ENCODE data around the gene C14orf93. TPM values are rescaled to one million over a fixed set of nuclear protein-coding genes. Genes with fewer than 3 reads are reported as not detected.

C14orf93 gene
- total and polyA plus RNA-seq, 9 of the 15 experiments (the other 6 are each of a cell fraction or from before 2014, with no cell fraction given): 2.2 to 22.4 (median 16.1) TPM

DNA sequence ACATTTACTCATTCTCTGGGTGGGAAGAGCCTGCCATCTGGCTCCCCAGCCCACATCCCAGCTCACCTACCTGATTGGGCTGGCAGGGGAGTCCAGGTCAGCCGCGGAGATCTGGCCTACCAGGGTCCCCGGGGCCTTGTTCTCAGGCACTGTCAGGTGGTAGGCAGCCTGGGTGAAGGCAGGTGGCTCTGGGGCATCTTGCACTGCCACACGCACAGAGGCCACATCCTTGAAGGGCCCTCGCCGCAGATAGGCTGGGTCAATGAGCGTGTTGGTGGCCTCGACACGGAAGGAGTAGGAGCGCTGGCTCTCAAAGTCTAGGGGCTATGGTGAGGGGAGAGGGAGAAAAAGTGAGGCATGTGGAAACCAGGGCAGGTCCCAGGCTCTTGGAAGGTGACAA, 43.5 kb upstream of the C14orf93 start (continued):
- TF ChIP-seq, protein P1, sequence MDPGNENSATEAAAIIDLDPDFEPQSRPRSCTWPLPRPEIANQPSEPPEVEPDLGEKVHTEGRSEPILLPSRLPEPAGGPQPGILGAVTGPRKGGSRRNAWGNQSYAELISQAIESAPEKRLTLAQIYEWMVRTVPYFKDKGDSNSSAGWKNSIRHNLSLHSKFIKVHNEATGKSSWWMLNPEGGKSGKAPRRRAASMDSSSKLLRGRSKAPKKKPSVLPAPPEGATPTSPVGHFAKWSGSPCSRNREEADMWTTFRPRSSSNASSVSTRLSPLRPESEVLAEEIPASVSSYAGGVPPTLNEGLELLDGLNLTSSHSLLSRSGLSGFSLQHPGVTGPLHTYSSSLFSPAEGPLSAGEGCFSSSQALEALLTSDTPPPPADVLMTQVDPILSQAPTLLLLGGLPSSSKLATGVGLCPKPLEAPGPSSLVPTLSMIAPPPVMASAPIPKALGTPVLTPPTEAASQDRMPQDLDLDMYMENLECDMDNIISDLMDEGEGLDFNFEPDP (CRISPR knock-in tag; IDR thresholded peaks at IDR 0.05): no peak
- no peak for TF ChIP-seq BRD9 (IDR thresholded peaks at IDR 0.05; ENCODE audit: low read depth, partially characterized antibody)

DNA sequence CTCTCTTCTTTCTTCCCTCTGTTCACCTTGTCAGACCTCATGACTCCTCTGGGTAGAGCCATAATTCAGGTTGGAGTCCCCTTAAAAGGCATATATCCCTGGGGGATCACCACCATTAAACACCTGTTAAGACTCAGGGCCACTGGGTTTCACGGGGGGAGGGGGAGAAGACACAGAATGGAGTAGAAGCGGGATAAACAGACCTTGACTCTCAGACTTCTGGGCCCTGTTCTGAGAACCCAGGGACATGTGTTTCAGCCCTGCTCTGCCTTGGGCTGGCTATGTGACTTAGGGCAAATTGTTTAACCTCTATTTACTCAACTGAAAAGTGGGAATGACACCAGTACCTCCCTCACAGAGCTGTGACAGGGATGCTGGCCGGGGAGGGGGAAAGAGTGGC, 42.7 kb upstream of the C14orf93 start:
- DNase-seq (ENCODE audit: extremely low read depth in 1 of 4, low spot score in 3 of 4) (no peak), FAIRE-seq (peak; percentile 42), ATAC-seq (no peak)
- intact Hi-C loops (cut with micrococcal nuclease): loop anchor here (1.0 kb wide), 1 partner anchor 58 kb away; no protein-coding TSS in a partner anchor
- CTCF ChIA-PET (ENCODE audit: low intra/inter-chr PET ratio): interaction anchor here (1.8 to 9.2 kb wide), 3 partner anchors 57 to 79 kb away, joined by 11 to 141 read pairs (median 45); no protein-coding TSS in a partner anchor
- Histone ChIP-seq H4K20me1 (replicated peaks; ENCODE audit: control insufficient read depth, insufficient read depth, low read length) (no peaks in the 10 kb centered on the region), H3K9me1 (ENCODE audit: control insufficient read depth, insufficient read depth, low read length) (no peaks in the 10 kb centered on the region), H3K27me3 (ENCODE audit: control insufficient read depth in 2 of 2, insufficient read depth in 2 of 2, low read length in 2 of 2) (no peaks in the 10 kb centered on the region), H3K27ac (ENCODE audit: extremely low read depth, low read depth, low read length) (no peak overlapping the region), H3K9ac (ENCODE audit: insufficient read depth in 1 of 2, low read depth in 2 of 2, low read length in 2 of 2) (no peak overlapping the region), H3K79me2 (ENCODE audit: control insufficient read depth, insufficient read depth, low read length) (no peaks in the 10 kb centered on the region; the same call in 2 of the 3 replicates), H3K4me2 (ENCODE audit: insufficient read depth, low read length) (no peak overlapping the region), H3K4me1 (replicated peaks in 1 of 2; ENCODE audit: control insufficient read depth in 2 of 2, insufficient read depth in 2 of 2, low read length in 2 of 2) (peaks cover 11 to 42% of the 10 kb centered on the region in 2 experiments), H3K36me3 (ENCODE audit: control insufficient read depth, insufficient read depth, low read length) (peaks cover 5% of the 10 kb centered on the region; the same call in 1 of the 3 replicates), H3K4me3 (no peak overlapping the region), H2AFZ (ENCODE audit: low read depth, low read length) (no peak overlapping the region), H3K9me3 (replicated peaks; ENCODE audit: control insufficient read depth, insufficient read depth, low read depth, low read length) (no peaks in the 10 kb centered on the region)
- TF ChIP-seq PYGO2 (tag; IDR thresholded peaks at IDR 0.05): no peak
- TF ChIP-seq, protein P2, sequence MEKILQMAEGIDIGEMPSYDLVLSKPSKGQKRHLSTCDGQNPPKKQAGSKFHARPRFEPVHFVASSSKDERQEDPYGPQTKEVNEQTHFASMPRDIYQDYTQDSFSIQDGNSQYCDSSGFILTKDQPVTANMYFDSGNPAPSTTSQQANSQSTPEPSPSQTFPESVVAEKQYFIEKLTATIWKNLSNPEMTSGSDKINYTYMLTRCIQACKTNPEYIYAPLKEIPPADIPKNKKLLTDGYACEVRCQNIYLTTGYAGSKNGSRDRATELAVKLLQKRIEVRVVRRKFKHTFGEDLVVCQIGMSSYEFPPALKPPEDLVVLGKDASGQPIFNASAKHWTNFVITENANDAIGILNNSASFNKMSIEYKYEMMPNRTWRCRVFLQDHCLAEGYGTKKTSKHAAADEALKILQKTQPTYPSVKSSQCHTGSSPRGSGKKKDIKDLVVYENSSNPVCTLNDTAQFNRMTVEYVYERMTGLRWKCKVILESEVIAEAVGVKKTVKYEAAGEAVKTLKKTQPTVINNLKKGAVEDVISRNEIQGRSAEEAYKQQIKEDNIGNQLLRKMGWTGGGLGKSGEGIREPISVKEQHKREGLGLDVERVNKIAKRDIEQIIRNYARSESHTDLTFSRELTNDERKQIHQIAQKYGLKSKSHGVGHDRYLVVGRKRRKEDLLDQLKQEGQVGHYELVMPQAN (IDR thresholded peaks at IDR 0.05; ENCODE audit: borderline replicate concordance): no peak
- no peak for TF ChIP-seq ZNF134 (CRISPR knock-in tag; conservative IDR thresholded peaks at IDR 0.05)
- no peak for TF ChIP-seq NRF1 (conservative IDR thresholded peaks at IDR 0.05 in 1 of 2, IDR thresholded peaks at IDR 0.05 in 1 of 2)
- TF ChIP-seq TEAD4 (IDR thresholded peaks at IDR 0.05; ENCODE audit: low read length): no peak
- no peak for TF ChIP-seq TEAD4 (CRISPR knock-in tag; IDR thresholded peaks at IDR 0.05; ENCODE audit: borderline replicate concordance)
- TF ChIP-seq, protein P3, sequence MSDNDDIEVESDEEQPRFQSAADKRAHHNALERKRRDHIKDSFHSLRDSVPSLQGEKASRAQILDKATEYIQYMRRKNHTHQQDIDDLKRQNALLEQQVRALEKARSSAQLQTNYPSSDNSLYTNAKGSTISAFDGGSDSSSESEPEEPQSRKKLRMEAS (CRISPR knock-in tag; IDR thresholded peaks at IDR 0.05): no peak
- no peak for TF ChIP-seq NCOA2 (IDR thresholded peaks at IDR 0.05; ENCODE audit: partially characterized antibody in 2 of 2)
- TF ChIP-seq C11orf30 (IDR thresholded peaks at IDR 0.05; ENCODE audit: low read depth): no peak
- no peak for TF ChIP-seq ZNF384 (IDR thresholded peaks at IDR 0.05; ENCODE audit: low read depth, low read length)
- TF ChIP-seq, protein P4, sequence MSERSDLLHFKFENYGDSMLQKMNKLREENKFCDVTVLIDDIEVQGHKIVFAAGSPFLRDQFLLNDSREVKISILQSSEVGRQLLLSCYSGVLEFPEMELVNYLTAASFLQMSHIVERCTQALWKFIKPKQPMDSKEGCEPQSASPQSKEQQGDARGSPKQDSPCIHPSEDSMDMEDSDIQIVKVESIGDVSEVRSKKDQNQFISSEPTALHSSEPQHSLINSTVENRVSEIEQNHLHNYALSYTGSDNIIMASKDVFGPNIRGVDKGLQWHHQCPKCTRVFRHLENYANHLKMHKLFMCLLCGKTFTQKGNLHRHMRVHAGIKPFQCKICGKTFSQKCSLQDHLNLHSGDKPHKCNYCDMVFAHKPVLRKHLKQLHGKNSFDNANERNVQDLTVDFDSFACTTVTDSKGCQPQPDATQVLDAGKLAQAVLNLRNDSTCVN (CRISPR knock-in tag; IDR thresholded peaks at IDR 0.05): no peak
- TF ChIP-seq, protein P5, sequence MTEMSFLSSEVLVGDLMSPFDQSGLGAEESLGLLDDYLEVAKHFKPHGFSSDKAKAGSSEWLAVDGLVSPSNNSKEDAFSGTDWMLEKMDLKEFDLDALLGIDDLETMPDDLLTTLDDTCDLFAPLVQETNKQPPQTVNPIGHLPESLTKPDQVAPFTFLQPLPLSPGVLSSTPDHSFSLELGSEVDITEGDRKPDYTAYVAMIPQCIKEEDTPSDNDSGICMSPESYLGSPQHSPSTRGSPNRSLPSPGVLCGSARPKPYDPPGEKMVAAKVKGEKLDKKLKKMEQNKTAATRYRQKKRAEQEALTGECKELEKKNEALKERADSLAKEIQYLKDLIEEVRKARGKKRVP (CRISPR knock-in tag; IDR thresholded peaks at IDR 0.05): no peak
- BruUV-seq (replicated peaks): no TSS peak
- WGBS (ENCODE audit: insufficient coverage, low coverage, missing lambda C conversion rate): 83% methylated on average over 2 of the region's 3 CpGs
- in situ Hi-C loops (cut with MboI): loop anchor here (5.0 kb wide), 1 partner anchor 75 kb away; no protein-coding TSS in a partner anchor
- POLR2A ChIA-PET: interaction anchor here (0.6 to 1.5 kb wide), 2 partner anchors 68 to 84 kb away, joined by 3 to 5 read pairs; no protein-coding TSS in a partner anchor
